ENCODE results near the gene CNDP2.
A peak's percentile ranks its signal among the peaks of the same experiment; 100 is the strongest.

- TF ChIP-seq CTCF (IDR thresholded peaks at IDR 0.05; ENCODE audit: low read depth, low read length) (no peak), POLR2A (IDR thresholded peaks at IDR 0.05; ENCODE audit: extremely low read depth, insufficient read length) (peak; percentile 44), MAX (IDR thresholded peaks at IDR 0.05; ENCODE audit: low read depth, low read length) (peak; percentile 91), MYC (IDR thresholded peaks at IDR 0.05; ENCODE audit: low read depth, low read length) (no peak; the same call in none of the 2 replicates)
These were observed at the start of gene CNDP2 for GRCh38 chr18:74495581-74496507.
